ENCODE results near the gene MGAT4A. TPM values are rescaled to one million over a fixed set of nuclear protein-coding genes. Genes with fewer than 3 reads are reported as not detected.

Gene MGAT4A
- total and polyA plus RNA-seq, 3 experiments from 2014 or later: 65.2 to 211 (median 66.8) TPM

GRCh38 chr2:98734823-98735260 is 3.9 kb upstream of the MGAT4A start:
- peak overlapping the region; percentile 16 to 98 (median 90) for H3K27ac Mint-ChIP-seq
- no peaks in the 10 kb centered on the region for H3K9me3 Mint-ChIP-seq
- no peak for DNase-seq
- Histone ChIP-seq H3K4me1 (ENCODE audit: insufficient read depth, low read length) (peaks cover 64% of the 10 kb centered on the region), H3K36me3 (ENCODE audit: insufficient read depth, low read length) (no peaks in the 10 kb centered on the region), H3K9me3 (ENCODE audit: low read length) (no peaks in the 10 kb centered on the region), H3K27ac (ENCODE audit: low read depth, low read length) (no peak overlapping the region), H3K4me3 (ENCODE audit: low read length) (peak overlapping the region; percentile 24), H3K27me3 (ENCODE audit: insufficient read depth, low read length, poor library complexity, severe bottlenecking) (no peaks in the 10 kb centered on the region)
- POLR2A ChIA-PET: interaction anchor here (0.6 to 6.4 kb wide), 2 partner anchors 36 to 755 kb away, joined by 3 to 94 read pairs; no protein-coding TSS in a partner anchor
- H3K4me1 Mint-ChIP-seq: peaks cover 58 to 75% (median 69%) of the 10 kb centered on the region in 3 donors
- H3K27me3 Mint-ChIP-seq: no peaks in the 10 kb centered on the region
- H3K36me3 Mint-ChIP-seq: peaks cover 0 to 11% (median 2%) of the 10 kb centered on the region in 3 donors
- CTCF ChIA-PET: interaction anchor here (0.8 to 5.4 kb wide), 5 partner anchors 23 to 180 kb away, joined by 3 to 19 read pairs (median 3); no protein-coding TSS in a partner anchor
- H3K4me3 Mint-ChIP-seq: peak overlapping the region; percentile 46 to 97 (median 82)

DNA sequence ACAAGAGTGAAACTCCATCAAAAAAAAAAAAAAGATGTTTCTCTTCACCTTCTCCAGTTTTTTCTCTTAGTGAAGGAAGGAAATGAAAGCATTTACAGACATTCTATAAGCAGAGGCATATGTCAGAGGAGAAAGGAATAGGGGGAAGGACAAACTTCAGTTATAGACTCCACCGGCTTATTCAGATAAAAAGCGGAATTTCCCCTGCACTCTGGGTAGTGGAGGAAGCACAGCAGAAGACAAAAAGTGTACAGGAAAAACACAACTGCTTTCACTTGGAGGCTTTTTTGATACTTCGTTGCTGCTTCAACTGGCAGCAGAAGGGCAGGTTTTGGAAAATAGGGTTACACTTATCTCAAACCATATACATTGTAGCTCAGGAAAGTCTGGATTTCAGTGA is 3.2 kb upstream of the MGAT4A start:
- peaks cover 65% of the 10 kb centered on the region for H3K4me1 ChIP-seq (ENCODE audit: insufficient read depth, low read length)
- peak overlapping the region in 7 of 8 donors; percentile 84 to 98 (median 95) for H3K27ac Mint-ChIP-seq
- CTCF ChIA-PET: interaction anchor here (0.8 to 5.4 kb wide), 5 partner anchors 24 to 180 kb away, joined by 3 to 19 read pairs (median 3); no protein-coding TSS in a partner anchor
- peaks cover 0 to 18% (median 2%) of the 10 kb centered on the region in 3 donors for H3K36me3 Mint-ChIP-seq
- no peaks in the 10 kb centered on the region for H3K27me3 Mint-ChIP-seq
- no peaks in the 10 kb centered on the region for H3K9me3 ChIP-seq (ENCODE audit: low read length)
- H3K4me3 ChIP-seq (ENCODE audit: low read length): peak overlapping the region; percentile 24
- H3K9me3 Mint-ChIP-seq: no peaks in the 10 kb centered on the region
- no peak overlapping the region for H3K27ac ChIP-seq (ENCODE audit: low read depth, low read length)
- no peaks in the 10 kb centered on the region for H3K27me3 ChIP-seq (ENCODE audit: insufficient read depth, low read length, poor library complexity, severe bottlenecking)
- peaks cover 62 to 78% (median 73%) of the 10 kb centered on the region in 3 donors for H3K4me1 Mint-ChIP-seq
- POLR2A ChIA-PET: interaction anchor here (6.4 kb wide), 1 partner anchor 36 kb away, joined by 94 read pairs; no protein-coding TSS in a partner anchor
- no peaks in the 10 kb centered on the region for H3K36me3 ChIP-seq (ENCODE audit: insufficient read depth, low read length)
- no peak for DNase-seq
- peak overlapping the region; percentile 78 to 97 (median 93) for H3K4me3 Mint-ChIP-seq

DNA sequence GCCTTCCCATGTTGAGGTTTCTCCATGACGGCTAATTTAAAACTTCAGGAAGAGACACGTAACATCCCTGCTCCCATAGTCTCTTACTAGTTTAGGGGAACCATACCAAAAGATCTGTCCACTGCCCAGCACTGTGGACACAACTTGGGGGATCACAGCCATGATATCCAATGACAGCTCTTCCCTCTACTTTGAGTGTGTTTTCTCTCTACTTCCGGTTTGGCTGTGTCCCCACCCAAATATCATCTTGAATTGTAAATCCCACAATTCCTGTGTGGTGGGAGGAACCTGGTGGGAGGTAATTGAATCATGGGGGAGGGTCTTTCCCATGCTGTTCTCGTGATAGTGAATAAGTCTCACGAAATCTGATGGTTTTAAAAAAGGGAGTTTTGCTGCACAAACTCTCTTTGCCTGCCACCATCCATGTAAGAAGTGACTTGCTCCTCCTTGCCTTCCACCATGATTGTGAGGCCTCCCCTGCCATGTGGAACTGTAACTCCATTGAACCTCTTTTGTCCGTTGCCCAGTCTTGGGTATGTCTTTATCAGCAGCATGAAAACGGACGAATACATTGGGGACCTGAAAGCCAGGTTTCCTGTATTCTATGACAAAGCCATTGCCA is 1.6 kb upstream of the MGAT4A start:
- Mint-ChIP-seq H3K4me3 (peak overlapping the region; percentile 90 to 97 (median 93)), H3K9me3 (no peaks in the 10 kb centered on the region), H3K36me3 (peaks cover 0 to 22% (median 0%) of the 10 kb centered on the region in 3 donors), H3K27ac (peak overlapping the region; percentile 79 to 98 (median 95)), H3K27me3 (no peaks in the 10 kb centered on the region), H3K4me1 (peaks cover 61 to 76% (median 72%) of the 10 kb centered on the region in 3 donors)
- Histone ChIP-seq H3K36me3 (ENCODE audit: insufficient read depth, low read length) (no peaks in the 10 kb centered on the region), H3K4me1 (ENCODE audit: insufficient read depth, low read length) (peaks cover 62% of the 10 kb centered on the region), H3K27me3 (ENCODE audit: insufficient read depth, low read length, poor library complexity, severe bottlenecking) (no peaks in the 10 kb centered on the region), H3K27ac (ENCODE audit: low read depth, low read length) (no peak overlapping the region), H3K4me3 (ENCODE audit: low read length) (peak overlapping the region; percentile 61), H3K9me3 (ENCODE audit: low read length) (no peaks in the 10 kb centered on the region)
- ChIA-PET CTCF (interaction anchor here (1.0 to 5.4 kb wide), 10 partner anchors 25 to 105 kb away, joined by 3 to 30 read pairs (median 6); no protein-coding TSS in a partner anchor), POLR2A (interaction anchor here (1.7 to 6.4 kb wide), 4 partner anchors 15 to 90 kb away, joined by 7 to 94 read pairs (median 12); no protein-coding TSS in a partner anchor)
- DNase-seq: no peak

DNA sequence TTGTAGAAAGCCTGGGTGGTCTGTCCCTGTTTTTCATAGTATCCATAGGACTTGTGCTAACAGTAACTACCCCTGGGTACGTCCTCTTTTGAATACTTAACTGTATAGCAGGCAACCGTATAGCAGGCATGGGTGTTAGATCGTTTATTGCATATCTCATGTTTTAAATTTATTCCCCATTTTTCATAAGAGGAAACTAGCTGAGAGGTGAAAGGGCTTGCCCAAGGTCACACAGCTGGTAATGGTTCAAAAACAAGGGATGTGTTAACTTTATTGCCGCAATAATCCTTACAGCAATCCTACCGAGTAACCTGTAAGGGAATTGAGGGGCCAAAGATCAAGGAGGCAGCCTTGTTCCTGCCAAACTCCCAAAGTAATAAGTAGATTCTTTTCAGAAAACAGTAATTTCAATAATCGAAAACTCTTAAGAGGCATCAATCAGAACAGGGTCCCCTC is 990 bp upstream of the MGAT4A start:
- Mint-ChIP-seq H3K4me1 (peaks cover 64 to 76% (median 72%) of the 10 kb centered on the region in 3 donors), H3K9me3 (no peaks in the 10 kb centered on the region), H3K4me3 (peak overlapping the region; percentile 90 to 97 (median 93)), H3K27ac (peak overlapping the region; percentile 79 to 98 (median 95)), H3K36me3 (peaks cover 0 to 24% (median 1%) of the 10 kb centered on the region in 3 donors), H3K27me3 (no peaks in the 10 kb centered on the region)
- no peaks in the 10 kb centered on the region for H3K27me3 ChIP-seq (ENCODE audit: insufficient read depth, low read length, poor library complexity, severe bottlenecking)
- no peak for DNase-seq
- H3K9me3 ChIP-seq (ENCODE audit: low read length): no peaks in the 10 kb centered on the region
- H3K27ac ChIP-seq (ENCODE audit: low read depth, low read length): peak overlapping the region; percentile 81
- ChIA-PET CTCF (interaction anchor here (1.0 to 5.1 kb wide), 15 partner anchors 21 to 123 kb away, joined by 3 to 33 read pairs (median 6); no protein-coding TSS in a partner anchor), POLR2A (interaction anchor here (1.0 to 6.4 kb wide), 7 partner anchors 16 to 267 kb away, joined by 4 to 94 read pairs (median 7); no protein-coding TSS in a partner anchor)
- H3K4me3 ChIP-seq (ENCODE audit: low read length): peak overlapping the region; percentile 61
- no peaks in the 10 kb centered on the region for H3K36me3 ChIP-seq (ENCODE audit: insufficient read depth, low read length)
- peaks cover 62% of the 10 kb centered on the region for H3K4me1 ChIP-seq (ENCODE audit: insufficient read depth, low read length)

GRCh38 chr2:98730707-98731040 is 258 bp downstream of the MGAT4A start:
- Mint-ChIP-seq H3K9me3 (no peaks in the 10 kb centered on the region), H3K27ac (no peak overlapping the region), H3K4me3 (peak overlapping the region in 6 of 7 donors; percentile 84 to 95 (median 88)), H3K36me3 (peaks cover 0 to 34% (median 5%) of the 10 kb centered on the region in 3 donors), H3K27me3 (no peaks in the 10 kb centered on the region), H3K4me1 (peaks cover 66 to 77% (median 74%) of the 10 kb centered on the region in 3 donors)
- peak overlapping the region; percentile 32 for H3K27ac ChIP-seq (ENCODE audit: low read depth, low read length)
- DNase-seq: peak; percentile 60 to 76 (median 68)
- CTCF ChIA-PET: interaction anchor here (1.1 to 5.1 kb wide), 17 partner anchors 10 to 98 kb away, joined by 3 to 33 read pairs (median 5); no protein-coding TSS in a partner anchor
- H3K27me3 ChIP-seq (ENCODE audit: insufficient read depth, low read length, poor library complexity, severe bottlenecking): no peaks in the 10 kb centered on the region
- POLR2A ChIA-PET: interaction anchor here (0.9 to 6.4 kb wide), 14 partner anchors 17 to 265 kb away, joined by 3 to 94 read pairs (median 4); no protein-coding TSS in a partner anchor
- H3K4me3 ChIP-seq (ENCODE audit: low read length): no peak overlapping the region
- no peaks in the 10 kb centered on the region for H3K36me3 ChIP-seq (ENCODE audit: insufficient read depth, low read length)
- H3K9me3 ChIP-seq (ENCODE audit: low read length): no peaks in the 10 kb centered on the region
- peaks cover 62% of the 10 kb centered on the region for H3K4me1 ChIP-seq (ENCODE audit: insufficient read depth, low read length)

DNA sequence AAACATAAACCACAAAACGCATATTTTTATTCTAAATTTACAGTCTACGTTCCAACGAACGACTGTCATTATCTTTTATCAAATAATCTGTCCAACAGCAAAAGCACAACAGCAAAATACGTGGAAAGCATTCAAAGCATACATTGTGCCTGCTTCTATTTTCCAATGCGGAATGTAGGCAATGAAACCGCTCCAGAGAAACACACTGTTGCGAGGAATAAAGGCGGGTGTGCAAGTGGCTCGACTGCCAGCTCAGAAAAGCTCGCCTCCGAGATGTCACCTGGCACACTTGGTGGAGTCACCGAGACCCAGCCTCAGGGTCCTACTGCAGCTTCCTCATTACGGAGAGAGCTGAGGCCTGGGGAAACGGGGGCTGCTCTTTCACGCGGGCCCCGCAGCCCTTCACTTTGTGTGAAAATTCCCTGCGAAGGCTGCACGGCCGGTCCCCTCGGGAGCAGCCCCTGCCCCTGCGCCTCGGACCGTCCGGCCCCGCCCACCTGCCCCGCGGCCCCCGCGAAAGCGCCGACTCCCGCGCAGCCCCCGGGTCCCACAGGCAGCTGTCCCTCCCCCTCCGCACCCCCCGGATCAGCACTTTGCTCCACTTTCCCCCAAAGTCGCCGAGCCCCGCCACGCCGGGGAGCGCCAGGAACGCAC is 752 bp downstream of the MGAT4A start:
- CTCF ChIA-PET: interaction anchor here (1.1 to 5.1 kb wide), 15 partner anchors 10 to 107 kb away, joined by 3 to 33 read pairs (median 5); no protein-coding TSS in a partner anchor
- Mint-ChIP-seq H3K4me1 (peaks cover 68 to 79% (median 76%) of the 10 kb centered on the region in 3 donors), H3K4me3 (peak overlapping the region; percentile 84 to 96 (median 88)), H3K9me3 (no peaks in the 10 kb centered on the region), H3K36me3 (peaks cover 0 to 38% (median 6%) of the 10 kb centered on the region in 3 donors), H3K27ac (peak overlapping the region; percentile 75 to 95 (median 84)), H3K27me3 (no peaks in the 10 kb centered on the region)
- Histone ChIP-seq H3K9me3 (ENCODE audit: low read length) (no peaks in the 10 kb centered on the region), H3K36me3 (ENCODE audit: insufficient read depth, low read length) (no peaks in the 10 kb centered on the region), H3K4me1 (ENCODE audit: insufficient read depth, low read length) (peaks cover 65% of the 10 kb centered on the region), H3K27me3 (ENCODE audit: insufficient read depth, low read length, poor library complexity, severe bottlenecking) (no peaks in the 10 kb centered on the region), H3K4me3 (ENCODE audit: low read length) (peak overlapping the region; percentile 72), H3K27ac (ENCODE audit: low read depth, low read length) (peak overlapping the region; percentile 32)
- POLR2A ChIA-PET: interaction anchor here (0.7 to 6.4 kb wide), 13 partner anchors 18 to 99 kb away, joined by 3 to 94 read pairs (median 4); no protein-coding TSS in a partner anchor
- peak; percentile 29 to 74 (median 55) for DNase-seq

DNA sequence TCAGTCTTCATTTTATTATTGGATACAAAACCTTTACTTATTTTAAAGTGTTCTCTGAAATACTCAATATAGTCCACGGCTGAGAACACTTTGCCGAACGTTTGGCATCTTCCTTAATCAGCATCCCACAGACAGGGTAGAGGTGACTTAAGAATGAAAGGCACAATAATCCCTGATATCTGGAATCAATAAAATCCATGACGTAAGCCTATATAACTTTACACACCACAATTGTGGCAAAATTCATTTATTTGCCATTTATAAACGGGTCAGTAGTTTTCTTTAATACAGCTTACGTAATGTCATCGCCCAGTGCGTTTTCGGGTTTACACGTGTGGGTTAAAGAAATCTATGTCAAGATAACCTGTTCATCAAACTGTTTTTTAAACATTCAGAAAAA is 1.3 kb downstream of the MGAT4A start:
- peak overlapping the region; percentile 75 to 95 (median 84) for H3K27ac Mint-ChIP-seq
- Histone ChIP-seq H3K27ac (ENCODE audit: low read depth, low read length) (peak overlapping the region; percentile 32), H3K27me3 (ENCODE audit: insufficient read depth, low read length, poor library complexity, severe bottlenecking) (no peaks in the 10 kb centered on the region), H3K36me3 (ENCODE audit: insufficient read depth, low read length) (no peaks in the 10 kb centered on the region), H3K9me3 (ENCODE audit: low read length) (no peaks in the 10 kb centered on the region), H3K4me3 (ENCODE audit: low read length) (peak overlapping the region; percentile 72), H3K4me1 (ENCODE audit: insufficient read depth, low read length) (peaks cover 65% of the 10 kb centered on the region)
- ChIA-PET CTCF (interaction anchor here (1.1 to 5.1 kb wide), 16 partner anchors 9 to 108 kb away, joined by 3 to 33 read pairs (median 5); no protein-coding TSS in a partner anchor), POLR2A (interaction anchor here (0.7 to 6.4 kb wide), 9 partner anchors 17 to 100 kb away, joined by 3 to 94 read pairs (median 3); no protein-coding TSS in a partner anchor)
- H3K4me1 Mint-ChIP-seq: peaks cover 68 to 79% (median 76%) of the 10 kb centered on the region in 3 donors
- peak overlapping the region; percentile 84 to 96 (median 88) for H3K4me3 Mint-ChIP-seq
- H3K36me3 Mint-ChIP-seq: peaks cover 0 to 43% (median 8%) of the 10 kb centered on the region in 3 donors
- no peaks in the 10 kb centered on the region for H3K27me3 Mint-ChIP-seq
- no peak for DNase-seq
- no peaks in the 10 kb centered on the region for H3K9me3 Mint-ChIP-seq

Measured in CD8-positive, alpha-beta memory T cell (primary cell).